ENCODE measurements around the gene HOXD10.

DNA sequence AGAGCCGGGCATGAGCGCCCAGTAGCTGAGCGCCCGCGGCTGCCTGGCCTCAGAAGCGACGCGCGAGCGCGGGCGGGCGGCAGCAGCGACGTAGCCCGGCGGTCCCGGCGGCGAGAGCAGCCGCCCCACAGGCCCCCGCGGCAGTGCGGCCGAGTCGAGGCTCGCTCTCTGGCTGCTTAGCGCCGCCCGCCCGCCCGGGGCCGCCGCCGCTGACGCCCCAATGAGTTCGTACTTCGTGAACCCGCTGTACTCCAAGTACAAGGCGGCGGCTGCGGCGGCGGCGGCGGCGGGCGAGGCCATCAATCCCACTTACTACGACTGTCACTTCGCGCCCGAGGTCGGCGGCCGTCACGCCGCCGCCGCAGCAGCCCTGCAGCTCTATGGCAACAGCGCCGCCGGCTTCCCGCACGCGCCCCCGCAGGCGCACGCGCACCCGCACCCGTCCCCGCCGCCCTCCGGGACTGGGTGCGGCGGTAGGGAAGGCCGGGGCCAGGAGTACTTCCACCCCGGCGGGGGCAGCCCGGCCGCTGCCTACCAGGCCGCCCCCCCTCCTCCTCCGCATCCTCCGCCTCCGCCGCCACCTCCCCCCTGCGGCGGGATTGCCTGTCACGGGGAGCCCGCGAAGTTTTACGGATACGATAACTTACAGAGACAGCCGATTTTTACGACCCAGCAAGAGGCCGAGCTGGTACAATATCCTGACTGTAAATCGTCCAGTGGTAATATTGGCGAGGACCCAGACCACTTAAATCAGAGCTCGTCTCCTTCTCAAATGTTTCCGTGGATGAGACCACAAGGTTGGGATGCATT is 13.8 kb downstream of the HOXD10 start:
- TF ChIP-seq TAF1 (conservative IDR thresholded peaks at IDR 0.05) (no peak), HNF4G (IDR thresholded peaks at IDR 0.05) (no peak), SP1 (IDR thresholded peaks at IDR 0.05) (no peak), FOXA2 (IDR thresholded peaks at IDR 0.05) (no peak), EGR1 (IDR thresholded peaks at IDR 0.05; ENCODE audit: low read depth in 2 of 2) (no peak), RAD21 (IDR thresholded peaks at IDR 0.05) (no peak)
- TF ChIP-seq, protein P1, sequence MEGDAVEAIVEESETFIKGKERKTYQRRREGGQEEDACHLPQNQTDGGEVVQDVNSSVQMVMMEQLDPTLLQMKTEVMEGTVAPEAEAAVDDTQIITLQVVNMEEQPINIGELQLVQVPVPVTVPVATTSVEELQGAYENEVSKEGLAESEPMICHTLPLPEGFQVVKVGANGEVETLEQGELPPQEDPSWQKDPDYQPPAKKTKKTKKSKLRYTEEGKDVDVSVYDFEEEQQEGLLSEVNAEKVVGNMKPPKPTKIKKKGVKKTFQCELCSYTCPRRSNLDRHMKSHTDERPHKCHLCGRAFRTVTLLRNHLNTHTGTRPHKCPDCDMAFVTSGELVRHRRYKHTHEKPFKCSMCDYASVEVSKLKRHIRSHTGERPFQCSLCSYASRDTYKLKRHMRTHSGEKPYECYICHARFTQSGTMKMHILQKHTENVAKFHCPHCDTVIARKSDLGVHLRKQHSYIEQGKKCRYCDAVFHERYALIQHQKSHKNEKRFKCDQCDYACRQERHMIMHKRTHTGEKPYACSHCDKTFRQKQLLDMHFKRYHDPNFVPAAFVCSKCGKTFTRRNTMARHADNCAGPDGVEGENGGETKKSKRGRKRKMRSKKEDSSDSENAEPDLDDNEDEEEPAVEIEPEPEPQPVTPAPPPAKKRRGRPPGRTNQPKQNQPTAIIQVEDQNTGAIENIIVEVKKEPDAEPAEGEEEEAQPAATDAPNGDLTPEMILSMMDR (IDR thresholded peaks at IDR 0.05; ENCODE audit: low read depth, low read length, missing input control) = no peak
- TF ChIP-seq, protein P2, sequence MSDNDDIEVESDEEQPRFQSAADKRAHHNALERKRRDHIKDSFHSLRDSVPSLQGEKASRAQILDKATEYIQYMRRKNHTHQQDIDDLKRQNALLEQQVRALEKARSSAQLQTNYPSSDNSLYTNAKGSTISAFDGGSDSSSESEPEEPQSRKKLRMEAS (IDR thresholded peaks at IDR 0.05) = no peak
- TF ChIP-seq, protein P3, sequence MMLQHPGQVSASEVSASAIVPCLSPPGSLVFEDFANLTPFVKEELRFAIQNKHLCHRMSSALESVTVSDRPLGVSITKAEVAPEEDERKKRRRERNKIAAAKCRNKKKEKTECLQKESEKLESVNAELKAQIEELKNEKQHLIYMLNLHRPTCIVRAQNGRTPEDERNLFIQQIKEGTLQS (IDR thresholded peaks at IDR 0.05) = no peak
- TF ChIP-seq, protein P4, sequence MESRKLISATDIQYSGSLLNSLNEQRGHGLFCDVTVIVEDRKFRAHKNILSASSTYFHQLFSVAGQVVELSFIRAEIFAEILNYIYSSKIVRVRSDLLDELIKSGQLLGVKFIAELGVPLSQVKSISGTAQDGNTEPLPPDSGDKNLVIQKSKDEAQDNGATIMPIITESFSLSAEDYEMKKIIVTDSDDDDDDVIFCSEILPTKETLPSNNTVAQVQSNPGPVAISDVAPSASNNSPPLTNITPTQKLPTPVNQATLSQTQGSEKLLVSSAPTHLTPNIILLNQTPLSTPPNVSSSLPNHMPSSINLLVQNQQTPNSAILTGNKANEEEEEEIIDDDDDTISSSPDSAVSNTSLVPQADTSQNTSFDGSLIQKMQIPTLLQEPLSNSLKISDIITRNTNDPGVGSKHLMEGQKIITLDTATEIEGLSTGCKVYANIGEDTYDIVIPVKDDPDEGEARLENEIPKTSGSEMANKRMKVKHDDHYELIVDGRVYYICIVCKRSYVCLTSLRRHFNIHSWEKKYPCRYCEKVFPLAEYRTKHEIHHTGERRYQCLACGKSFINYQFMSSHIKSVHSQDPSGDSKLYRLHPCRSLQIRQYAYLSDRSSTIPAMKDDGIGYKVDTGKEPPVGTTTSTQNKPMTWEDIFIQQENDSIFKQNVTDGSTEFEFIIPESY (IDR thresholded peaks at IDR 0.05) = no peak
